EL (cell line): ENCODE results near the gene PLCB3.

ENCODE experiments used
- DNase-seq: peaks from one replicate; pipeline ENCODE4 v3.0.0-alpha.2; 2016

The PLCB3 gene

GRCh38 chr11:64290352-64291261 is 39.3 kb downstream of the PLCB3 start:
- no peak for DNase-seq

GRCh38 chr11:64291262-64291751 is 40.0 kb downstream of the PLCB3 start, which contains the start of gene KCNK4:
Gene KCNK4, plus strand, starts transcription at chr11:64291302. Its CDS starts 1,717 bp downstream, at chr11:64293019.
- no peak for DNase-seq

DNA sequence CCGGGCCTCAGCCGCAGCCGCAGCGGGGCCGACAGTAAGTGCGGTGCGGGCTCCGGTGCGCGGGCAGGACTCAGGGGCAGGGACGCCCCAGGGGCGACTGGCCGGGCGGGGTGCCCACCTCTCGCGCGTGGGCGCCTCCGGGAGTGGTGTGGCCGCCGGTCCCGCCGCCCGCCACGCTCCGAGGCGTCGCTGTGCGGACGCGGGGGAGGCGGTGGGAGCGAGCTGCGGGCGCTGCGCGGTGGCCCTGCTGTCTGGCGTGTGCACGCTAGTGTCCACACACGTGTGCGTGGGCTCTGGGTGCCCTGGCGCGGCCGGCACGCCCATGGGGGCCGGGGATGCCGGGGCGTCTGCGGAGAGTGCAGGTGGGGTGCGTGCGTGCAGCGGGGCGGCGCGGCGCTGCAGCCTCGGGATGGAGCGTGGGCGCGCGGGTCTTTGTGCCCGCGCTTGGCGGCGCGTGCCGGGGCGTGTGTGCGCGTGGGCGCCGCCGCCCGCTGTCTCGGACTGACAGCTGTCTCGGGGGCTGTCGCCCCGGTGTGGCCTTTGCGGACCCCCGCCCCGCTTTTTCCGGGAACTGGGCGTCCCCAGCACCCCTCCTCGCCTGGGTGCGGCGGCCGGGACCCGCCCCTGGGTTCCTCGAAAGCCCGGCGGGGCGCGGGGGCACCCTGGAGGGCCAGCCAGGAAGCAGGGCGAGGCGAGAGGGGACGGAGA is 40.6 kb downstream of the PLCB3 start:
- no peak for DNase-seq

DNA sequence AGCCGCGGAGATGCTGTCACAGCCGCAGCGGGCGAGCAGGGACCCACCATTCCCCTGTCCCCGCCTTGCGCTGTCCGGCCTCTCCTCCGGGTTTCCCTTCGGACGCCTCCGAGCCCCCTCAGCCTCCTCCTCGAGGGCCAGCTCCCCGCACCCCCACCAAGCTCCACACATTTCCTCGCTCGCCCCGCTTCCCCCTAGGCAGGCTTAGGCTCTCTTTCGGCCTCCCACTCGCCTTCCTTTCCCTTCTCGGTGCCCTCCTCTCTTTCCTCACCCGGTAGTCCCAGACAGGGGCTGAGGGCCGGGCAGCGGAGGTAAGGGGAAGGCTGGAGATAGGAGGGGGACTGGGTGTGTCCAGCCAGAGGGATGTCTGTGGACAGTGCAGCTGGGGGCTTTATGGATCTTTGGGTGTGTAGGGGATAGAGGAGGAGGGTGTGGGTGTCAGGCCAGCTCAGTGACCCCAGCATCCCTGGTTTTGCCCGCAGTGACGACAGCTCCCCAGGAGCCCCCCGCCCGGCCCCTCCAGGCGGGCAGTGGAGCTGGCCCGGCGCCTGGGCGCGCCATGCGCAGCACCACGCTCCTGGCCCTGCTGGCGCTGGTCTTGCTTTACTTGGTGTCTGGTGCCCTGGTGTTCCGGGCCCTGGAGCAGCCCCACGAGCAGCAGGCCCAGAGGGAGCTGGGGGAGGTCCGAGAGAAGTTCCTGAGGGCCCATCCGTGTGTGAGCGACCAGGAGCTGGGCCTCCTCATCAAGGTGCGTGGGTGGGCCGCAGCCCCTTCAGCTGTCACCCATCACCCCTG is 41.3 kb downstream of the PLCB3 start:
- DNase-seq: no peak

- no peak for DNase-seq
Measured at GRCh38 chr11:64294774-64295173, 43.4 kb downstream of the PLCB3 start.

GRCh38 chr11:64295760-64296159 is 44.4 kb downstream of the PLCB3 start:
- DNase-seq: no peak

DNA sequence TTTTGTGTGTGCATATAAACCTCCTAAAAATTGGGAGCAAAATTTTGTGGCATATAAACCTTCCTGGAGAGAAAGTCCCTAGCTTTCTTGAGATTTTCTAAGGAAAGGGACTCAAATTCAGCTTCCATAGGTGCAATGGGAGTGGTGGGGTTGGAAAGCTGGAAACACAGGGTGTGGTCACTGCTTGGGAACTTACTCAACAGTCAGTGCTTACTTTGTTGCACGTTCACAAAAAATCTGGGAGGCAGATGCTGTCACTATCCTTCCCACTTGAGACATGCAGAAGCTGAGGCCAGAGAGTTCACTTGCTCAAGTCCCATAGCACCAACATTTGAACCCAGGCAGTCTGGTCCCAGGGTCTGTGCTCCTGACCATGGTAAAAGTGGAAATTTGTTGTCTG is 44.9 kb downstream of the PLCB3 start:
- no peak for DNase-seq

GRCh38 chr11:64296830-64297698 is 45.7 kb downstream of the PLCB3 start:
- DNase-seq: no peak

DNA sequence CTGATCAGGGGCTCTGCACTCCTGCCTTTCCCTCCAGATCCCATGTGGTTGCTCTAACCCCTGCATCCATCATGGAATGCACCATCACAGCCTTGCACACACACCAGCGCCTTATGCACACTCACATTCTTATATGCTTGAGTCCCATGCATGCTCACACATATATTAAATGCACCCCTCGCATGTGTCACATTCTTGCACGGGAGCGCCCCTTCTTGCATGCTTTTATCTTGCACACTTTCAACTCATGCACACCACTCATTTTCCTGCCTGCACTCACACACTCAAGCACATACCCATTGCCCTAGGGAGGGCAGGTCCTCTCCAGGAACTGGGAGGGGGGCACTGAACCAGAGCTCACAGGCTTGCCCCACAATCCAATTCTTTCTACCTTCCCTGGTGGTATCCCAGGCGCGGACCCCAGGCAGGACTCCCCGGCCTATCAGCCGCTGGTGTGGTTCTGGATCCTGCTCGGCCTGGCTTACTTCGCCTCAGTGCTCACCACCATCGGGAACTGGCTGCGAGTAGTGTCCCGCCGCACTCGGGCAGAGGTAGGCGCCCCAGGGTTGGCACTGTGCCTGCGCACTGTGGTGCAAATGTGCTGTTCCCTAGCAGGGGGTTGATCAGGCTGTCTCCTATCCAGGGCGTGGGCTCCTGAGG is 46.5 kb downstream of the PLCB3 start:
- no peak for DNase-seq

GRCh38 chr11:64298966-64299846 is 47.9 kb downstream of the PLCB3 start:
- no peak for DNase-seq

DNA sequence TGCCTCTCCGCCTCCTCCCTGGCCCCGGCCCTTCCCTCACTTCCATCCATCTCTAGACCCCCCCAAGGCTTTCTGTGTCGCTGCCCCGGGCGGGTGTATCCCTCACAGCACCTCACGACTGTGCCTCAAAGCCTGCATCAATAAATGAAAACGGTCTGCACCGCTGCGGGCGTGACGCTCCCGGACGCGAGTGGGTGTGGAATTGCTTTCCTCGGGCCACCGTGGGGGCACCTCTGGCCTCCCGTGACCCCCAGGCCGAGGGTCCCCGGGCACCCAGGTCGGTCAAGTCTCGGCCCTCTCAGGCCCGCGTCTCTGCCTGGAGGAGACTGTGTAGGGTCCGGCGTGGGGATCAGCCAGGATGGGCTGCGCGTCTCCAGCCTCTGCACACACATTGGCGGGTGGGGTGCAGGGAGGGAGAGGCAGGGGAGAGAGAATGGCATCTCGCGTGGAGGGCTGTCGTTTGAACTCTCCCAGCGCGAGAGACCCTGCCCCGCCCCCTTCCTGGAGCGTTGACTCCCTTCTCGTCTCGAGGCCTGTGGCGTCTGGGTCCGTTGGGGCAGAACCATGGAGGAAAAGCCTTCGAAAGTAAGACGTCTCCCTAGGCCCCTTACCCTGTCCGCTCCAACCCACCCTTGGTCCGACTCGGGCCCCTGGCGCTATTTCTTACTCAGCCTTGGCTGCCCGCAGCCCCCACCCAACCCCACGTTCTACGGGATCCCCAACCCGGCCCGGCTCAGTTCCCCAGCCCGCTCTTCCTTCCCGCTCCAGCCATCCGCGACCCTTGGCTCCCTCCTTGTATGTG is 48.7 kb downstream of the PLCB3 start, which contains the start of gene CATSPERZ:
Gene CATSPERZ, plus strand, starts transcription at position 512 of the 802 bp plus-strand sequence. Its CDS starts 53 bp downstream, at position 565.
- DNase-seq: no peak

GRCh38 chr11:64303109-64304031 is 52.0 kb downstream of the PLCB3 start:
- no peak for DNase-seq

GRCh38 chr11:64304032-64304315 is 52.6 kb downstream of the PLCB3 start:
- no peak for DNase-seq

DNA sequence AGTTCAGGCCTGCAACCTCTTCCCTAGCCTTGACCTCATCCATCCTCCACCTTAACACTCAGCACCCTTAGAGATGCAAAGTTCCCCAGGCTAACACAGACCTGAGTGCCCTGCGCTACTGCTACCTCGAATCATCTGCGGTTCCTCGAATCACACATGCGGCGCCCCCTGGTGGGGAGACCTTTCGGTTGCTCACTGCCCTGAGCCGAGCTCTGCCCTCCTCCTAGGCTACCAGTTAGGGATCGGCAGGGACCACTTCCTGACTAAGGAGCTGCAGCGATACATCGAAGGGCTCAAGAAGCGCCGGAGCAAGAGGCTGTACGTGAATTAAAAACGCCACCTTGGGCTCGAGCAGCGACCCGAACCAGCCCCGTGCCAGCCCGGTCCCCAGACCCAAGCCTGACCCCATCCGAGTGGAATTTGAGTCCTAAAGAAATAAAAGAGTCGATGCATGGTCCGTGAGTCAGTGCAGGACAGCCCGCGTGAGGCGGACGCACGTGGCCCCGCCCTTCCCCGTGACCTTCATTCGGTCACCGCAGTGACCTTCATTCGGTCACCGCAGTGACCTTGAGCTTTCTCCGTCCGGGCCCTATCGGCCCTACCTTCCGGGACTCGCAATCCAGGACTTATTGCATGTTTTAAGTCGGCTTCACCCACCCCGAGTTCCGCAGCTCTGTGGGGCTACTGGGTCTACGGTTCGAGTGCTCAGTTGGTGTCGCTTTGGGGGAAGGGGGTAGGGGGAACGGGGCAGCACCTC is 53.2 kb downstream of the PLCB3 start:
- peak; percentile 92 for DNase-seq

- DNase-seq: peak; percentile 97
Measured at GRCh38 chr11:64305075-64305690, 53.9 kb downstream of the PLCB3 start, which contains the start of gene ESRRA. Gene ESRRA, plus strand, starts transcription at chr11:64305524. Its CDS starts 1,656 bp downstream, at chr11:64307180.

GRCh38 chr11:64305691-64306562 is 54.6 kb downstream of the PLCB3 start:
- peak; percentile 59 for DNase-seq
